ENCODE results near the gene PCDH15. TPM values are rescaled to one million over a fixed set of nuclear protein-coding genes. Genes with fewer than 3 reads are reported as not detected.

PCDH15 gene
- total RNA-seq, 1 experiment from 2014 or later, result 0.61 TPM

DNA sequence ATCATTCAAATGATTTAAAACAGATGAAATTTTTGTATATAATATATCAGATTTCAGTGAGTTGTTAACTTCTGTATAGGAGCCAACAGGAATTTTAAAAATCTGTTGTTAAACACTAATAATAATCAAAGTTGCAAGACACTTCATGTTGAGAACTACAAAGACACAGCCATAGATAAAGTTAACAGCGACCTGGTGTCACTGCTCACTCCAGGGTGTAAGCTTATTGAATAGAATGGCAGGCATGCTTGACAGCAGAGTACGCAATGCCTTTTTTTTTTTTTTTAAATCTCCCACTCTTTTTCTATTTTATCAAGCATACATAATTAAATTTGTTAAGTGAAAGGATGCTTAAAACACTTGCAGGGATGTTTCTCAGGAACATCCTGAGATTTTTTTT is 32.0 kb downstream of the PCDH15 start:
- Histone ChIP-seq H4K5ac (ENCODE audit: insufficient read length, low read depth, low read length) (no peak overlapping the region), H3K56ac (ENCODE audit: insufficient read length, low read depth, low read length) (no peak overlapping the region), H2AFZ (ENCODE audit: low read length) (no peak overlapping the region), H3K4me2 (ENCODE audit: insufficient read depth, insufficient read length, low read length) (no peak overlapping the region), H3K18ac (ENCODE audit: insufficient read length, low read depth, low read length) (no peak overlapping the region), H3K27me3 (ENCODE audit: insufficient read depth, low read length) (no peaks in the 10 kb centered on the region), H2BK5ac (ENCODE audit: insufficient read length, low read length) (no peak overlapping the region), H3K14ac (ENCODE audit: insufficient read depth, low read length) (no peak overlapping the region), H3K27ac (ENCODE audit: insufficient read length, low read depth, low read length) (no peak overlapping the region), H2AK5ac (ENCODE audit: insufficient read length, low read length) (no peak overlapping the region), H4K8ac (replicated peaks; ENCODE audit: insufficient read length, low read depth, low read length) (no peak overlapping the region), H3K23me2 (ENCODE audit: insufficient read length, low read depth, low read length, poor library complexity, severe bottlenecking) (no peaks in the 10 kb centered on the region), H4K20me1 (ENCODE audit: control insufficient read depth, insufficient read depth, insufficient read length) (no peaks in the 10 kb centered on the region), H3K9me3 (ENCODE audit: control insufficient read depth, low read depth, low read length) (no peaks in the 10 kb centered on the region), H2BK12ac (ENCODE audit: insufficient read length, low read depth, low read length) (no peak overlapping the region), H3T11ph (ENCODE audit: low read length) (no peak overlapping the region), H3K4me1 (ENCODE audit: insufficient read depth, low read length) (no peaks in the 10 kb centered on the region), H4K91ac (ENCODE audit: insufficient read length, low read depth, low read length) (no peak overlapping the region), H3K79me2 (ENCODE audit: insufficient read depth, low read length) (no peaks in the 10 kb centered on the region), H2BK15ac (ENCODE audit: low read depth, low read length) (no peak overlapping the region), H3K23ac (ENCODE audit: insufficient read length, low read depth, low read length) (no peak overlapping the region), H3K4ac (ENCODE audit: low read depth, low read length) (no peak overlapping the region), H3K9ac (ENCODE audit: extremely low read depth, insufficient read length, low read length) (no peak overlapping the region), H2BK120ac (ENCODE audit: low read depth, low read length, poor library complexity, severe bottlenecking) (no peak overlapping the region), H2BK20ac (ENCODE audit: low read depth, low read length, poor library complexity, severe bottlenecking) (no peak overlapping the region), H3K79me1 (ENCODE audit: insufficient read depth, low read depth, low read length, poor library complexity, severe bottlenecking) (no peaks in the 10 kb centered on the region)
- no peak for DNase-seq
- no peaks in the 10 kb centered on the region for H3K4me1 Mint-ChIP-seq
- WGBS (ENCODE audit: extremely low coverage, insufficient read length, low lambda C conversion rate), result no CpG with 5 or more reads among the region's 2 CpGs
- H3K9me3 Mint-ChIP-seq, result no peaks in the 10 kb centered on the region
- H3K27me3 Mint-ChIP-seq (ENCODE audit: low read depth), result no peaks in the 10 kb centered on the region
- no peak overlapping the region for H3K27ac Mint-ChIP-seq
- H3K4me3 Mint-ChIP-seq, result no peak overlapping the region
- no peaks in the 10 kb centered on the region for H3K36me3 Mint-ChIP-seq (ENCODE audit: insufficient read depth in 1 of 3, low read depth in 3 of 3)
- TF ChIP-seq, protein P1, sequence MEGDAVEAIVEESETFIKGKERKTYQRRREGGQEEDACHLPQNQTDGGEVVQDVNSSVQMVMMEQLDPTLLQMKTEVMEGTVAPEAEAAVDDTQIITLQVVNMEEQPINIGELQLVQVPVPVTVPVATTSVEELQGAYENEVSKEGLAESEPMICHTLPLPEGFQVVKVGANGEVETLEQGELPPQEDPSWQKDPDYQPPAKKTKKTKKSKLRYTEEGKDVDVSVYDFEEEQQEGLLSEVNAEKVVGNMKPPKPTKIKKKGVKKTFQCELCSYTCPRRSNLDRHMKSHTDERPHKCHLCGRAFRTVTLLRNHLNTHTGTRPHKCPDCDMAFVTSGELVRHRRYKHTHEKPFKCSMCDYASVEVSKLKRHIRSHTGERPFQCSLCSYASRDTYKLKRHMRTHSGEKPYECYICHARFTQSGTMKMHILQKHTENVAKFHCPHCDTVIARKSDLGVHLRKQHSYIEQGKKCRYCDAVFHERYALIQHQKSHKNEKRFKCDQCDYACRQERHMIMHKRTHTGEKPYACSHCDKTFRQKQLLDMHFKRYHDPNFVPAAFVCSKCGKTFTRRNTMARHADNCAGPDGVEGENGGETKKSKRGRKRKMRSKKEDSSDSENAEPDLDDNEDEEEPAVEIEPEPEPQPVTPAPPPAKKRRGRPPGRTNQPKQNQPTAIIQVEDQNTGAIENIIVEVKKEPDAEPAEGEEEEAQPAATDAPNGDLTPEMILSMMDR (conservative IDR thresholded peaks at IDR 0.05), result no peak

Data from H9 (cell line).